GM15510 (cell line): ENCODE results near the gene KSR2.

Experiments
- POLR2A ChIP-seq: IDR thresholded peaks from 3 replicates; pipeline ENCODE4 v1.6.1; 2011; ENCODE audit warnings: borderline replicate concordance; ENCODE audit not compliant: insufficient read length; ENCODE audit errors: extremely low read depth

KSR2 gene

DNA sequence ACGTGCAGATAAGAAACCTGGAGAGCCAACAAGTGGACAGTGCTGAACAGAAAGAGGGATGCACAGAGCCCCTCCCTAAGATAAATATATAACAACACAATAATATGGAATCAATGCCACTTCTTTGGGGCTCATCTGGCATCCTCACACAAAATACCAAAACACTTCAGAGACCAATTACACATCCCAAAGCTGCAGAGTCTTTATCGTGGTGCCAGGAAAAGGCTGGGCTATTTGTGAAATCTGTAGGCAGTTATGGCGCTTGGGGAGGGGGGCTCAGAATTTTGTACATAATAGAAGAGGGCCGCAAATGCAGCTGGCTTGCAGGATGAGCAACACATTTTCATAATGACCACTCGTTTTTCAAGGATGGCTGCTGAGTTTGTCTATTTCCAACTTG is 446.9 kb downstream of the KSR2 start:
- no peak for TF ChIP-seq POLR2A

DNA sequence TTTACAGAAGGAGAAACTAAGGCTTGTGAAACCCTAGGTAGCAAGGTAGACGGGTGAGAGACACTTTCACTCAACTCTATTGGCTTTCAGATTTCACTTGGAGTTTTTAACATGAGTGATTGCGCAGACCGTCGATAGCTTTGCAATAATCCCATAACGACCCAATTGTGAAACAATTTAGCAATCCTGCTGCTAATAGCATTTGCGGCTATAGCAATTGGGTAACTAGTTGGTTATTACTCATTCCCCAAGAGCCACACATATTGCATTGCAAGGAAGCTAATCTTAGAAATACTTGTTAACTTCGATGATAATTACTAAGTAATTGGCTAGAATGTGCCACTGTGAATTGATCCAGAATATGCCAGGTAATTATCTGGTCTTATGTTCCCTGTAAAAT is 447.4 kb downstream of the KSR2 start:
- TF ChIP-seq POLR2A = no peak

DNA sequence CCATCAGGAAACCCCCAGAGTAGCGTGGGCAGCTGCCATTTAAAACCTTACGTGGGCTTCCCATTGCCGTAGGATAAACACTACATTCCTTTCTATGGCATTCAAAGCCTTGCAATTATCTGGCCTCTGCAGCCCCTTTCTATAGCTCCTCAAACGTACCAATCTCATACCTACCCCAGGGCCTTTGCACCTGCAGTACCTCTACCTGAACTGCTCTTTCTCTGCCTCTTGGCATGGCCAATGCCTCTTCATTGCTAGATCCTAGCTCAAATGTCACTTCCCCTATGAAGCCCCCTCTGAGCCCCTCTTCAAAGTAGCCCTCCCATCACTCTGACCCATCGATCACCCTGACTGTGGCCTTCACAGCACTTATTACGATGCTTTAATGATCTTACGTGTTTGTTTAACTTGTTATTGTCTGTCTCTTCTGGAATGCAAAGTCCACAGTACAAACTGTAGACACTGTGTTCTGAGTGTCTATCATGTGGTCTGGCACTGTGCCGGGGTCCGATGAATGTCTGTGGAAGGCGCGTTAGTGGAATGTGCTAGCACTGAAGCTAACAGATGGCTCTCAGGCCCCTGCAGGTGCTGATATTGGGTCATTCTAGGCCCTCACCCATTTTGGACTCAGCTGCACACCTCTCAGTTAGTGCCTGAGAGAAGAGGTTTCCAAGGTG is 450.1 kb downstream of the KSR2 start:
- TF ChIP-seq POLR2A = no peak

DNA sequence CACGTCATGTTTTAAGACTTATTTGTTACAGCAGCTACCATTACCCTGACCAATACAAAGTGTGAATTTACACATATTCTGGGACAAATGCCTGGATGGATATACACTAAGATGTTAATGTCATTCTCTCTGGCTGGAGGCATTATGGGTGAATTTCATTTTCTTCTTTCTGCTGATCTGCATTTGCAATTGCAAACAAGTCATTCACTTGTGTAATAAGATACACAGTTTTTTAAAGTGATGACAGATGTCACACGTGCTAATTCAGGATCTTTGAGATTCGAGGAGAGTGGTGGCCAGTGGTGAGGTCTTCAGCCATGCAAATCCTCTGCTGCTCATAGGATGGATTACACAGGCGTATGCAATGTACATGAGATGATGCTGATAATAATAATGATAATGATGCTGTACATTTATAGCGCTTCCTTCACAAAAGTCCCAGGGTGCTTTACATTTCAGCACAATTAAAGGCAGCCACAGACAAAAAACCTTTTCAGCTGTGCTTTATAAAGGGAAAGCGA is 451.5 kb downstream of the KSR2 start:
- no peak for TF ChIP-seq POLR2A

DNA sequence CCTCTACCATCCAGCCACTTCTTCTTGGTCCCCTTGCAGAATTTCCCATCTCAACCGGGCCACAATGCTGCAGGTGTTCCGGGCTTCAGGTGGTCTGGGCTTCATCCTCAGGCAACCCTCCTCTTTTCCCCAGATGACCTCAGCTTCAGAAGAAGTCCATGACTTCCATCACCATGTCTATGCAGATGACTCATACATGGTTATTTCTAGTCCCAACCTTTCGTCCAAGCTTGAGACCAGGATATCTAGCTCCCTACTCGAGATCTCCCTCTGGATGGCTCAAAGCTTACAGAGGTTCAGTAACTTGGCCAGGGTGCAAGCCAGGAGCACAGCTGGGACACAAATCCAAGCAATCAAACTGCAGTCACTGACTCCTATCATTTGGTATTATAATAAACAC is 452.8 kb downstream of the KSR2 start:
- no peak for TF ChIP-seq POLR2A

DNA sequence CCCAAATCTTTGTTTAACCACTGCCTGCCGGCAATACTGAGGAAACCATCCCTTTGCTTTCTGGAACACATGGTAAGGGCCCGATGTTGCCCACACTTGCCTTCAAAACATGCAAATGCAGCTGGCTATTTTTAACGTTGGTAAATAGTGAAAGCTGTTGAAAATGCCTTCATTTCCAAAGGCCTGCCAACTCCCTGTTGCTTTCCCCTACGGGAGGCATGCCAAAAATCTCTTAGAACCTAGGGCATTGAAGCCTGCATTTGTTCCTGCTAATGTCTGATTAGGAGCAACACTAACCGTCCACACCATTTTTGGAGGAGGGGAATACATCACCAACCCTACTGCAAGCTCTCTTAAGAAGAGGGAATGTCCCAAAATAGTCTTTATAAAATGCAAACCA is 454.8 kb downstream of the KSR2 start:
- TF ChIP-seq POLR2A = no peak

DNA sequence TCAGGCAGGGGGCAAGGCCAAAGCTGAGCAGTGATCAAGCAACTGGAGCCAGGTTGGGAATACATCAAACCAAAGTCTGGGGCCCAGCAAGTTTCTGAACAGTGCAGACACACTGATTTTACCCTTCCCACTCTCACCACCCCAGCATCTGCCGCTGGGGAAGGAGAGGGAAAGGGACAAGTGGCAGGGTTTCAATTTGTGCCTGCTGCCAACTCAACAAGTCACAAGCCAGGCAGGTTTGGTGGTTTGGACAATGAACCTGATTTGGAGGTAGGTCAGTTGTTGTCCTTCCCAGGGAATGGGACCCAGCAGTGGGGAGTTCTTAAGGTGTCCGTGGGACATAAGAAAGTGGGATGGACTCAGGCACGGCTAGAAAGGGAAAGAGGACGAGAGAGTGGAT is 455.4 kb downstream of the KSR2 start:
- TF ChIP-seq POLR2A = no peak

DNA sequence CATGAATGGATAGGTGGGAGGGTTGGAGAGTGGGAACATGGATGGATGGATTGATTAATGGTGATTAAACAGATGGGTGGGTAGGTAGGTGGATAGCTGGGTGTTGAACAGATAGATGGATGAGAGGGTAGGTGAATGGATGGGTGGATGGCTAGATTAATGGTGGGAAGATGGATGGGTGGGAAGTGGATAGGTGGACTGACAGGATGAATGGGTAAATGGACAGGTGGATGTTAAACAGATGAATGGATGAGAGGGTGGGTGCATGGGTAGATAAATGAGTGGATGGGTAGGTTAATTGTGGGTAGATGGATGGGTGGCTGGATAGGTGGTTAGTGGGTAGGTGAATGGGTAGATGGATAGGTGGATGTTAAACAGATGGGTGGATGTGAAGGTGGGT is 460.3 kb downstream of the KSR2 start:
- no peak for TF ChIP-seq POLR2A

DNA sequence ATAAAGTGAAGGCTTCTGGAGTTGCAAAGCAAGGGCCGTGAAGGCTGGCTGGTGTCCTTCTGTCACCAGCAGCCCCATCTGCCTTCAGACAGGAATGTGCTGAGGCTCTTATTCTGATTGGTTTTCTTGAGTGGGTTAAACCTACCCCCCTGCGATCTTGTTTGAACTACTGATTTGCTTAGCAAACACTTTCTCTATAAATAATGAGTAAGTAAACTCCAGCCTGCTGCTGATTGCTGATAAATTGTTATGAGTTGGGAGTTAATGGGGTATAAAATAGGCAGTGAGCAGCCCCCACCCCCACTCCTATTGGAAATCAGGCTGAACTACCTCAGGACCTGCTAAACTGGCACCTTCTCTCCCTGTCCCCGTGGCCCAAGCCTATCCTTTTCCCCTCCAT is 461.2 kb downstream of the KSR2 start:
- TF ChIP-seq POLR2A = no peak

DNA sequence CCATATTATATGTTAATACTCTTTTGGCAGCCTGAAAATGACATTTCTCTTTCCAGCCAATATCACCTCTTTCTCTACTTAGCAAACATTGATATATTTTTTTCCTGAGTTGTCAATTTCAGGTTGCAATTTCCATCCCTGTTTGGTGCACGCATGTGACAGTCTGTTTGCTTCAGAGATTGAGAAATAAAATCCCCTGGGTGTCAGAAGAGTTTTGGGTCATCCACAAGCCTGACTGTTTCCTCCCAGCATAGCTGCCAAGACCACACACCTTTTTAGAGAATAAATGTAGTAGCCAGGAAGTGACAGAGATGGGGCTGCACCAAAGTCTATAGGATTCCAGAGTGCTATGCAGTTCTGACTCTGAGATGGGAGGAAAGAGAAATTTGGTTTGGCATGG is 462.5 kb downstream of the KSR2 start:
- no peak for TF ChIP-seq POLR2A

DNA sequence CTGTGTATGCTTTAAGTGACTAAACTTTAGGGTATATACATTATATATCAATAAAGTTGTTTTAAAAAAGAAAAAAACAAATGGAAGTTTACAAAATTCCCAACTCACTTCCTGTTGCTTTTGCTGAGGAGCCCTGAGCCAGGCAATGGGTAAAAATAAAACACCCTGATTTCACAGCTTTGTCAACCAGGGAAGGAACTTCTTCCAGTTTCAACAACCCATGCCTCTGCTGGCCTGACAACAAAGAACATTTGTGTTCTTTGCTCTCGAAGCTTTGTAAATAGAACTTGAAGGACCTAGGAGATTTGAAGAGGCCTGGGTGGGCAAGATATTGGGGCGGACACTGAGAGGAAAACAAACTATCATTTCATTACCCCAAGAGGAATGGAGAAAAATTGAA is 466.2 kb downstream of the KSR2 start:
- TF ChIP-seq POLR2A = no peak

DNA sequence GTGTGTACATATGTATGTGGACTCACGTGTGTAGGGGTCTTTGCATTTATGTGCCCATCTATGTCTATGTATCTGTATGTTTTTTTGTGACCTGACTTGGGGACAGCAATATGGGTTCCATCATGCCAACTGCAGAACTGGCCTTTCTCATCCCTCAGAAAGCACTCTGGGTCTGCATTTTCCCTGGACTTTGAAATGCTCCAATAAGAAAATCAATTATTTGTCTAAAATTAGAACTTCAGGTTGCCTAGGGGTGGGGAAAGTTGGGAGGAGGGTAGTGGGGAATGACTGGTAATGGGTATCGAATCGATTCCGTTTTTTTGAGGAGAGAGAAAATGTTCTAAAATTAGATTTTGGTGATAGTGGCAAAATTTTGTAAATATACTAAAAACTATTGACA is 466.6 kb downstream of the KSR2 start:
- TF ChIP-seq POLR2A = no peak

DNA sequence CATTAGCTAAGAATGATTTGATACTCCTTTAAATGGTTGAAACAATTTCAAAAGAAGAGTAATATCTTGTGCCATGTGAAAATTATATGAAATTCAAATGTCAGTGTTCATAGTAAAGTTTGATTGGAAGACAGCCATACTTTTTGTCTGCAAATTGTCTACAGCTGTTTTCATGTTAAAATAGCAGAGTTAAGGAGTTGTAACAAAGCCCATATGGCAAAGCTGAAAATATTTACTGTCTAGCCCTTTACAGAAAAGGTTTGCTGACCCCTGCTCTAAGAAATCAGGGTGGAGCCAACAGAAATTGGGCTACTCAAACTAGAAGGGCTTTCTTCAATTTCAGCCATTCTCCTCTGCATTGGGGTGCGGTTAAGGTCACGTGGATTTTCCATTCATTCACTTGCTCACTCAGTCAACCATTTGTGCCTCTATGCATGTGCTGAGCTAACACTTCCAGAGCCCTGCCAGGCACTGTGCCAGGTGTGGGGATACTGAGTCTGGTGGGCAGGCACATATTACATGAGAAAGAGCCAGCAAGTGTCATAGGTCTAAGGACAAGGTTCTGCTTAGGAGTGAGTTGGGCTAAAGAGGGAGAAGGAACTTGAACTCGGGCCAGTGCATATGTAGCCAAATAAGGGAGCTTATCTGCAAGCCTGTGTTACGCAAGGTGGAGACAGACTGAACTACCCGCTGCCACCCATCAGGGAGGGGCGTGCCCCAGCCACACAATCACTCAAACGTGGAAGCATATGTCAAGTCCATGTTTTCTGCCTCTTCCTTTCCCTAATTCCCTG is 467.5 kb downstream of the KSR2 start:
- TF ChIP-seq POLR2A = no peak

DNA sequence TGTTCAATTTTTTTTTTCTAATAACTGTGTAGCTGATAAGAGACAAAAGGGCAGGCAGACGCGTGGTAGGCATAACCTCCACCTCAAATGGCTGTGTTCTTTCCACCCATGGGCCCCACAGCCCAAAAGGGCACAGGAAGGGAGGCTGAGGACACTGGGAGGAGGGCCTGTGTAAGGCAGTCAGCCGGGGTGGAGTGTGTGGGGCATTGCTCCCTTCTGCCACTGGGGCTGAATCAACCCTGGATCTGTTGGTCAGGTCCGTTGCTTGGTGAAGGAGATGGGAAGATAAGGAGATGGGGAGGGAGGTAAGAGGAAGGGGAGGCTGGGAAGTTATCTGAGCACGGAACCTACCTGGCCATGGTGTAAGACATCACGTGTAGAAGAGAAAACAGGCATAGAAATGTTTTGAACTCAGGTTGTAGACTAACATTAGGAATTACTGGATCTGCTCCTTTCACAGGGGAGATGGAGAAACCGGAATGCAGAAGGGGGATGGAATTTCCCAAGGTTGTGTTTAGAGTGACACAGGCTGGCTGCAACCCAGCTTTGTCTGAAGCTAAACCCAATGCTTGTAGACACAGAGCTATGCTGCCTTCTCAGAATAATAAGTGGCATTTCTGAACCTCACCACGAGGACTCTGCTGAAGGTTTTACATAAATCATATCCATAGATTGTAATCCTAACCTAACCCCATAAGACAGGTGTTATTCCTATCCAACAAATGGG is 468.9 kb downstream of the KSR2 start:
- no peak for TF ChIP-seq POLR2A

DNA sequence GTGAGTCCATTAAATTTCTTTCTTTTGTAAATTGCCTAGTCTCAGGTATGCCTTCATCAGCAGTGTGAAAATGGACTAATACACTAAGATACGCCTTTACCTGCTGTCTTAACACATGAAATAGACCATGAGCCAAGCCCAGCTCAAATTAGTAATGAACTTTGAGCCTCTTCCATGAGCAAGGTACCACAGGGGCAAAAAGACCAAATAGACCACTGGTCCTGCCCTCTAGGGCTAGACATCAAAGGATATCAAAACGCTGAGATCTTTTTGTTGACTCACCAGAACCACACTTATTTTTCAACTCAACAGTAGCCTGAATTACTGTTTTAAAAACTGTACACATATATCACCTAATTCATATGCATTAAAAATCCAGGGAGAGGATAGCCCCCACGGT is 469.9 kb downstream of the KSR2 start:
- TF ChIP-seq POLR2A = no peak
